GM06990 (cell line): ENCODE data around the gene PGD.
"Not testable (repeated sequence)": the region's sequence is repeated elsewhere in the genome, so short reads cannot be mapped to it uniquely, and the experiment has no call there.

Experiments
- DNase-seq: peaks from one replicate; pipeline ENCODE4 v3.0.0-alpha.2; 2011; ENCODE audit not compliant: insufficient read length; ENCODE audit errors: extremely low read depth
- H3K27me3 ChIP-seq: replicated peaks from 2 replicates; pipeline ENCODE4 v1.6.0; 2011; ENCODE audit warnings: low read length; ENCODE audit not compliant: control insufficient read depth, insufficient read depth
- H3K36me3 ChIP-seq: 2 replicates; pipeline ENCODE4 v1.5.1; 2011; ENCODE audit warnings: low read length; ENCODE audit not compliant: control insufficient read depth, insufficient read depth
- H3K4me3 ChIP-seq: replicated peaks from 2 replicates; pipeline ENCODE4 v1.5.1; 2011; ENCODE audit warnings: low read depth, mild to moderate bottlenecking, control low read depth, low read length
- CTCF ChIP-seq: IDR thresholded peaks from 2 replicates; pipeline ENCODE4 v1.5.1; 2011; ENCODE audit warnings: low read length, control low read depth, mild to moderate bottlenecking, inconsistent platforms; ENCODE audit not compliant: insufficient read depth, poor library complexity, severe bottlenecking

Gene PGD

DNA sequence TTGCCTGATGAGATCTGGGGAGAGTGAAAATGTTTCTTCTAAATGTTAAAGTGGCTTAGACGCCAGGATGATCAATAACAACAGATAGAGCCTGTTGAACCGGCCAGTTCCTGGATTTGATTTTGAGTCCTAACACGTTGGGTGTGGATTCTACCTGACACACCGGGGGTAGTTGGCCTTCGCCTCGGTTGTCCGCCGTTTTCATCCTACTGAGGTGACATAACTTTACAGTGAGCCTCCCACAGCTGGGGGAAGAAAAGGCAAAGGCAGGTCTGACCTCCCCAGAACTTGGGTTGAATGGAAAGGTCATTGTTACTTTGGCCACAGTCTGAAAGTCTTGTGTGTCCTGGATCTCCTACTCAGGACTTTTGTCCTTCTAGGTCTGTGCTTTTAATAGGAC, 1.1 kb downstream of the PGD start:
- H3K36me3 ChIP-seq = peaks cover 9% of the 10 kb centered on the region
- H3K27me3 ChIP-seq = no peaks in the 10 kb centered on the region
- DNase-seq = no peak
- H3K4me3 ChIP-seq = peak overlapping the region; percentile 91
- no peak for TF ChIP-seq CTCF

GRCh38 chr1:10401281-10401680, 2.4 kb downstream of the PGD start:
- no peak for TF ChIP-seq CTCF
- no peaks in the 10 kb centered on the region for H3K27me3 ChIP-seq
- DNase-seq = no peak
- peaks cover 11% of the 10 kb centered on the region for H3K36me3 ChIP-seq
- no peak overlapping the region for H3K4me3 ChIP-seq

DNA sequence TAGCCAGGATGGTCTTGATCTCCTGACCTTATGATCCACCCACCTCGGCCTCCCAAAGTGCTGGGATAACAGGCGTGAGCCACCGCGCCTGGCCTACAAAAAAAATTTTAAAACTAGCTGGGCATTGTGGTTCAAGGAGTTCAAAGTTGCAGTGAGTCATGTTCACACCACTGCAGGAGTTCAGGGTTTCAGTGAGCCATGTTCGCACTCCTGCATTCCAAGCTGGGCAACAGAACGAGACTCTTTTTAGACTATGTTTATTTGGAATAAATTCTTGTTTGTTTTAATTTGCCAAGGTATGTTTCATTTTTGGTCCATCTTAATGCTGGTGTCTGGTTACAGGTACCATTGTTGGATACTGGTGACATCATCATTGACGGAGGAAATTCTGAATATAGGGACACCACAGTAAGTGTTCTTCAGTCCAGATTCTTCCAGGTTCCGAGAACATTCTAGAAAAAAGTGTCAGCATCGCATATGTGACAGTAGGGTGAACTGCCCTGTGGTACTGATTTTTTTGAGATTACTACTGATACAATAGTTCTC, 3.9 kb downstream of the PGD start:
- DNase-seq = no peak
- no peak overlapping the region for H3K4me3 ChIP-seq
- H3K36me3 ChIP-seq = peaks cover 17% of the 10 kb centered on the region
- no peaks in the 10 kb centered on the region for H3K27me3 ChIP-seq
- TF ChIP-seq CTCF = no peak

DNA sequence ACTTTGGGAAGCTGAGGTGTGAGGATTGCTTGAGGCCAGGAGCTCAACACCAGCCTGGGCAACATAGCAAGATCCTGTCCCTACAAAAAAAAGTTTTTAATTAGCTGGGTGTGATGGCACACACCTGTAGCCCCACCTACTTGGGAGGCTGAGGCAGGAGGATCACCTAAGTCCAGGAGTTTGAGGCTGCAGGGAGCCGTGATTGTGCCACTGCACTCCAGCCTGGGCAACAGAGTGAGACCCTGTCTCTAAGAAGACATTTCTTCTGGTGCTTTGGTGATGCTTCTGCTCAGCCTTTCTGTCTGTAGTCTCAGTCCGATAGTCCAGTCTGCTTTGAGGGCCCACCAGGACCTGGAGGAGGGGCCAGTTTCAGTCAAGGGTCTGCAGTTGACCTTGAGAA, 8.3 kb downstream of the PGD start:
- DNase-seq = no peak
- no peak overlapping the region for H3K4me3 ChIP-seq

DNA sequence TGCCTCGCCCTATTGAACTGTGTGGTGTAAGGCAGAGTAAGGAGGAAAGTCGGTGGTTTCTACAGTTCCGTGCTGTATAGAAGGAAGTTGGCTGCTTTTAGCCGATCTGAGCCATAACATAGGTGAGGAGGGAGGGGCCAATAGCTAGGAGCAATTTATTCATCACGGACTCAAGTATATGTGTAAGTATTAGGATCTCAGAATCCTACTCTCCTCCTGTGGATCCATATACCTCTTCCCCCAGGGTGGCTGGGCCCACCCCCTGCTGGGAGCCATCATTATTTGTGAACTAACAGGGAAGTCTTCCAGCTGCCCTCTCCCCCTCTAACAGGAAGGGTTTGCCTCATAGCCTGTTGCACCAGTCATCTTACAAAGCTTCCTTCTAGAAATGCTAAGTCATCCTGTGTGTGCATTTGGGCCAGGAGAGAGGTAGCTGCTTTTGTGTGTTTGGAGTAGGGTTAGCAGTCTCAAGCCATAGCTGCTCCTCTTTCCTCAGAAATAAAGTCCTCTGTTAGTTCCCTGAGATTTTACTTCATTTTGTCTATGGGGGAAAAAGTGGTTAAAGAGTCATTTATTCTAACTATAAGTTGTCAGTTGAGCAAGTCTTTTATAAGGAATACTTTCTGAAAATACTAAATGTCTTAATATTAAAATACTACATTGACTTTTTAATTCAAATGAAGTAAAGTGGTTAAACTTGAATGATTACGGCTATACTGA, 16.5 kb downstream of the PGD start:
- H3K27me3 ChIP-seq = no peaks in the 10 kb centered on the region
- H3K4me3 ChIP-seq = no peak overlapping the region
- TF ChIP-seq CTCF = no peak
- peaks cover 41% of the 10 kb centered on the region for H3K36me3 ChIP-seq
- DNase-seq = no peak

More for the DNA sequence above, 8.3 kb downstream of the PGD start:
- TF ChIP-seq CTCF = no peak
- H3K27me3 ChIP-seq = no peaks in the 10 kb centered on the region
- peaks cover 39% of the 10 kb centered on the region for H3K36me3 ChIP-seq

DNA sequence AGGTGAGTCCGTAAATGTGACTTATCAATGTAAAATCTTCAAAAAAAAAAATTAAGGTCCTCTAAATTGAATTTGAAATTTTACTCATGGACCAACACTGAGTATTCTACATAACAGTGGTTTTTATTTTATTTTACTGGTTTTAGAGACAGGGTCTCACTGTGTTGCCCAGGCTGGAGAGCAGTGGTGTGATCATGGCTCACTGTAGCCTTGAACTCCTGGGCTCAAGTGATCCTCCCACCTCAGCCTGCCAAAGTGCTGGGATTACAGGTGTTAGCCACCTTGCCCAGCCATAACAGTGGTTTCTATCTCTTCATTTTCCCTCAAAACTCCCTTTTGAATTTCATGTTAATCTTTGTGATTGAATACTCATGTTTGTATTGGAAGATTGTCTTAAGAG, 17.1 kb downstream of the PGD start:
- DNase-seq, H3K4me3 ChIP-seq: not testable (repeated sequence)
- H3K36me3 ChIP-seq = peaks cover 40% of the 10 kb centered on the region

GRCh38 chr1:10418741-10419140, 19.9 kb downstream of the PGD start:
- H3K36me3 ChIP-seq = peaks cover 24% of the 10 kb centered on the region
- not testable (repeated sequence) for H3K27me3 ChIP-seq, H3K4me3 ChIP-seq, DNase-seq

More for the DNA sequence above, 17.1 kb downstream of the PGD start:
- H3K27me3 ChIP-seq = not testable (repeated sequence)
